ENCODE results near the gene RANBP6.

The RANBP6 gene

GRCh38 chr9:6015278-6016157 lies at the start of gene RANBP6:
TSS of gene RANBP6 (minus strand) at chr9:6015624. CDS start at chr9:6015607, 17 bp downstream.
- H3K4me3 ChIP-seq (ENCODE audit: low read depth, low read length): peak within 1 kb of the TSS; percentile 75
- H3K9me3 ChIP-seq (ENCODE audit: control insufficient read depth, insufficient read depth, low read depth, low read length): no peaks in the 10 kb centered on the region
- CTCF ChIA-PET: interaction anchor here (0.6 to 3.7 kb wide), 4 partner anchors 8 to 705 kb away, joined by 3 to 17 read pairs (median 6); no protein-coding TSS in a partner anchor
- H3K27ac ChIP-seq (ENCODE audit: extremely low read depth, low read depth, low read length): peak within 1 kb of the TSS; percentile 57
- H3K4me1 ChIP-seq (ENCODE audit: control insufficient read depth, insufficient read depth, low read length): no peaks in the 10 kb centered on the region
- POLR2A ChIA-PET: interaction anchor here (0.5 to 1.4 kb wide), 14 partner anchors 8 to 383 kb away, joined by 3 to 18 read pairs (median 3); partner anchors contain the start of gene ERMP1
- peaks cover 0 to 32% of the 10 kb centered on the region in 2 experiments; a peak in 1 of 3 replicates for H3K36me3 ChIP-seq (ENCODE audit: control insufficient read depth in 2 of 2, insufficient read depth in 1 of 2, low read length in 2 of 2)
- no peak for TF ChIP-seq ZNF416 (tag by site-specific recombination; IDR thresholded peaks at IDR 0.05)
- no peak for TF ChIP-seq ZNF121 (tag by site-specific recombination; IDR thresholded peaks at IDR 0.05)
- TF ChIP-seq ZNF155 (tag by site-specific recombination; IDR thresholded peaks at IDR 0.05): no peak
- TF ChIP-seq ZNF354C (tag by site-specific recombination; IDR thresholded peaks at IDR 0.05; ENCODE audit: borderline replicate concordance, low read depth): no peak
- no peak for TF ChIP-seq ZBTB20 (tag by site-specific recombination; IDR thresholded peaks at IDR 0.05)
- TF ChIP-seq ZNF292 (tag by site-specific recombination; IDR thresholded peaks at IDR 0.05; ENCODE audit: borderline replicate concordance, low read depth): no peak
- TF ChIP-seq GLIS2 (tag by site-specific recombination; IDR thresholded peaks at IDR 0.05): 0 out of 2 replicates have a peak, but pooled peaks have one; percentile 13
- TF ChIP-seq PATZ1 (tag by site-specific recombination; IDR thresholded peaks at IDR 0.05): peak; percentile 33; the same call in 1 of the 2 replicates
- TF ChIP-seq KLF8 (tag by site-specific recombination; IDR thresholded peaks at IDR 0.05): peak; percentile 36; the same call in 1 of the 2 replicates
- TF ChIP-seq ZSCAN16 (tag by site-specific recombination; IDR thresholded peaks at IDR 0.05): no peak
- TF ChIP-seq ZNF768 (tag by site-specific recombination; IDR thresholded peaks at IDR 0.05): no peak
- TF ChIP-seq ZNF449 (tag by site-specific recombination; IDR thresholded peaks at IDR 0.05): no peak
- TF ChIP-seq YY1 (tag by site-specific recombination; IDR thresholded peaks at IDR 0.05): peak; percentile 94
- TF ChIP-seq ZFP41 (tag by site-specific recombination; IDR thresholded peaks at IDR 0.05; ENCODE audit: borderline replicate concordance): no peak
- TF ChIP-seq PRDM10 (tag by site-specific recombination; IDR thresholded peaks at IDR 0.05): peak; percentile 84
- no peak for TF ChIP-seq ZNF133 (tag by site-specific recombination; IDR thresholded peaks at IDR 0.05)
- TF ChIP-seq ZNF140 (tag by site-specific recombination; IDR thresholded peaks at IDR 0.05): no peak
- peak; percentile 21 for TF ChIP-seq ZBTB26 (tag by site-specific recombination; optimal IDR thresholded peaks at IDR 0.05)
- TF ChIP-seq ZNF501 (tag by site-specific recombination; IDR thresholded peaks at IDR 0.05): 0 out of 2 replicates have a peak, but pooled peaks have one; percentile 26
- no peak for TF ChIP-seq ZNF571 (tag by site-specific recombination; IDR thresholded peaks at IDR 0.05)
- TF ChIP-seq KLF16 (tag by site-specific recombination; IDR thresholded peaks at IDR 0.05): no peak
- TF ChIP-seq HOXA7 (CRISPR knock-in tag; IDR thresholded peaks at IDR 0.05; ENCODE audit: borderline replicate concordance): no peak
- no peak for TF ChIP-seq ZNF311 (tag by site-specific recombination; IDR thresholded peaks at IDR 0.05; ENCODE audit: borderline replicate concordance)
- no peak for TF ChIP-seq ZBTB8A (tag by site-specific recombination; IDR thresholded peaks at IDR 0.05)
- TF ChIP-seq ZNF24 (tag by site-specific recombination; IDR thresholded peaks at IDR 0.05): no peak
- TF ChIP-seq GLI4 (tag by site-specific recombination; IDR thresholded peaks at IDR 0.05): no peak
